ENCODE results near the gene RIMBP3C. TPM values are rescaled to one million over a fixed set of nuclear protein-coding genes. Genes with fewer than 3 reads are reported as not detected.
"Not testable (repeated sequence)": the region's sequence is repeated elsewhere in the genome, so short reads cannot be mapped to it uniquely, and the experiment has no call there.

The RIMBP3C gene
- total RNA-seq, 1 donor from 2014 or later, result 1.2 TPM

GRCh38 chr22:21549558-21549957 lies 1.7 kb downstream of the RIMBP3C start:
- not testable (repeated sequence) for H3K4me1 Mint-ChIP-seq (ENCODE audit: low read depth); H3K27me3 Mint-ChIP-seq; H3K9me3 Mint-ChIP-seq (ENCODE audit: low read depth); DNase-seq (ENCODE audit: low spot score, unreplicated experiment); H3K36me3 Mint-ChIP-seq (ENCODE audit: insufficient read depth); H3K27ac Mint-ChIP-seq; H3K4me3 Mint-ChIP-seq (ENCODE audit: low read depth)

- H3K4me1 Mint-ChIP-seq (ENCODE audit: low read depth); DNase-seq (ENCODE audit: low spot score, unreplicated experiment); H3K27me3 Mint-ChIP-seq; H3K4me3 Mint-ChIP-seq (ENCODE audit: low read depth); H3K36me3 Mint-ChIP-seq (ENCODE audit: insufficient read depth); H3K9me3 Mint-ChIP-seq (ENCODE audit: low read depth); H3K27ac Mint-ChIP-seq: not testable (repeated sequence)
These were observed 6.6 kb downstream of the RIMBP3C start for GRCh38 chr22:21544432-21545322.

- H3K27me3 Mint-ChIP-seq; H3K4me1 Mint-ChIP-seq (ENCODE audit: low read depth); DNase-seq (ENCODE audit: low spot score, unreplicated experiment); H3K4me3 Mint-ChIP-seq (ENCODE audit: low read depth); H3K9me3 Mint-ChIP-seq (ENCODE audit: low read depth); H3K36me3 Mint-ChIP-seq (ENCODE audit: insufficient read depth); H3K27ac Mint-ChIP-seq: not testable (repeated sequence)
These were observed 11.4 kb downstream of the RIMBP3C start for GRCh38 chr22:21539862-21540261.

GRCh38 chr22:21532863-21533648 lies 18.2 kb downstream of the RIMBP3C start:
- not testable (repeated sequence) for H3K27ac Mint-ChIP-seq; H3K4me1 Mint-ChIP-seq (ENCODE audit: low read depth); H3K9me3 Mint-ChIP-seq (ENCODE audit: low read depth); H3K4me3 Mint-ChIP-seq (ENCODE audit: low read depth); H3K27me3 Mint-ChIP-seq; H3K36me3 Mint-ChIP-seq (ENCODE audit: insufficient read depth); DNase-seq (ENCODE audit: low spot score, unreplicated experiment)

- H3K4me3 Mint-ChIP-seq (ENCODE audit: low read depth); H3K36me3 Mint-ChIP-seq (ENCODE audit: insufficient read depth); H3K9me3 Mint-ChIP-seq (ENCODE audit: low read depth); DNase-seq (ENCODE audit: low spot score, unreplicated experiment); H3K4me1 Mint-ChIP-seq (ENCODE audit: low read depth); H3K27ac Mint-ChIP-seq; H3K27me3 Mint-ChIP-seq: not testable (repeated sequence)
These were observed 19.7 kb downstream of the RIMBP3C start for GRCh38 chr22:21531525-21531924.

GRCh38 chr22:21526705-21527500 lies 24.4 kb downstream of the RIMBP3C start:
- not testable (repeated sequence) for H3K4me1 Mint-ChIP-seq (ENCODE audit: low read depth); H3K27me3 Mint-ChIP-seq; H3K4me3 Mint-ChIP-seq (ENCODE audit: low read depth)

GRCh38 chr22:21516970-21517764 lies 34.1 kb downstream of the RIMBP3C start:
- DNase-seq (ENCODE audit: low spot score, unreplicated experiment); H3K4me3 Mint-ChIP-seq (ENCODE audit: low read depth); H3K36me3 Mint-ChIP-seq (ENCODE audit: insufficient read depth); H3K27me3 Mint-ChIP-seq; H3K4me1 Mint-ChIP-seq (ENCODE audit: low read depth); H3K27ac Mint-ChIP-seq; H3K9me3 Mint-ChIP-seq (ENCODE audit: low read depth): not testable (repeated sequence)

More at GRCh38 chr22:21526705-21527500, 24.4 kb downstream of the RIMBP3C start:
- H3K27ac Mint-ChIP-seq; H3K9me3 Mint-ChIP-seq (ENCODE audit: low read depth); H3K36me3 Mint-ChIP-seq (ENCODE audit: insufficient read depth); DNase-seq (ENCODE audit: low spot score, unreplicated experiment): not testable (repeated sequence)

GRCh38 chr22:21516522-21516921 lies 34.7 kb downstream of the RIMBP3C start:
- H3K4me1 Mint-ChIP-seq (ENCODE audit: low read depth); H3K27ac Mint-ChIP-seq; H3K9me3 Mint-ChIP-seq (ENCODE audit: low read depth); H3K27me3 Mint-ChIP-seq; H3K4me3 Mint-ChIP-seq (ENCODE audit: low read depth); H3K36me3 Mint-ChIP-seq (ENCODE audit: insufficient read depth); DNase-seq (ENCODE audit: low spot score, unreplicated experiment): not testable (repeated sequence)

- H3K27me3 Mint-ChIP-seq; H3K4me3 Mint-ChIP-seq (ENCODE audit: low read depth); H3K4me1 Mint-ChIP-seq (ENCODE audit: low read depth); DNase-seq (ENCODE audit: low spot score, unreplicated experiment); H3K9me3 Mint-ChIP-seq (ENCODE audit: low read depth); H3K27ac Mint-ChIP-seq; H3K36me3 Mint-ChIP-seq (ENCODE audit: insufficient read depth): not testable (repeated sequence)
These were observed 36.0 kb downstream of the RIMBP3C start for GRCh38 chr22:21515234-21515633.

- H3K4me3 Mint-ChIP-seq (ENCODE audit: low read depth); H3K9me3 Mint-ChIP-seq (ENCODE audit: low read depth); H3K4me1 Mint-ChIP-seq (ENCODE audit: low read depth); H3K27me3 Mint-ChIP-seq; H3K27ac Mint-ChIP-seq; DNase-seq (ENCODE audit: low spot score, unreplicated experiment); H3K36me3 Mint-ChIP-seq (ENCODE audit: insufficient read depth): not testable (repeated sequence)
These were observed 37.1 kb downstream of the RIMBP3C start for GRCh38 chr22:21514117-21514516.

- H3K27me3 Mint-ChIP-seq, result not testable (repeated sequence)
These were observed 39.2 kb downstream of the RIMBP3C start for GRCh38 chr22:21512022-21512421.

GRCh38 chr22:21510397-21510796 lies 40.9 kb downstream of the RIMBP3C start:
- H3K36me3 Mint-ChIP-seq (ENCODE audit: insufficient read depth); H3K27me3 Mint-ChIP-seq; H3K27ac Mint-ChIP-seq; H3K4me1 Mint-ChIP-seq (ENCODE audit: low read depth); H3K9me3 Mint-ChIP-seq (ENCODE audit: low read depth); DNase-seq (ENCODE audit: low spot score, unreplicated experiment); H3K4me3 Mint-ChIP-seq (ENCODE audit: low read depth): not testable (repeated sequence)

More at GRCh38 chr22:21512022-21512421, 39.2 kb downstream of the RIMBP3C start:
- H3K36me3 Mint-ChIP-seq (ENCODE audit: insufficient read depth); H3K4me1 Mint-ChIP-seq (ENCODE audit: low read depth); DNase-seq (ENCODE audit: low spot score, unreplicated experiment); H3K4me3 Mint-ChIP-seq (ENCODE audit: low read depth); H3K9me3 Mint-ChIP-seq (ENCODE audit: low read depth): not testable (repeated sequence)
- peak overlapping the region; percentile 92 for H3K27ac Mint-ChIP-seq

Measured in progenitor cell of endocrine pancreas (in vitro differentiated cells).